Activated CD4-positive, alpha-beta T cell treated with anti-CD3 and anti-CD28 coated beads, Interleukin-2, amount 50 U/mL, for 48 hours (primary cell): ENCODE data around the gene CLIC3.
"Not testable (repeated sequence)": the region's sequence is repeated elsewhere in the genome, so short reads cannot be mapped to it uniquely, and the experiment has no call there.

Experiments
- DNase-seq, 2 experiments: peaks; one replicate each; pipeline ENCODE4 v3.0.0-alpha.2; 2020

Gene CLIC3

GRCh38 chr9:136996361-136997292, at the start of gene CLIC3:
Gene CLIC3 (minus strand): TSS chr9:136996568. CDS start chr9:136996543, 25 bp downstream.
- DNase-seq = peak; percentile 27 to 39

- DNase-seq = peak in 1 of 2 experiments; percentile 52
These were observed 49.1 kb upstream of the CLIC3 start for GRCh38 chr9:137045294-137046087.

- DNase-seq = no peak
These were observed 48.3 kb upstream of the CLIC3 start for GRCh38 chr9:137044502-137045177.

GRCh38 chr9:137044037-137044436, 47.7 kb upstream of the CLIC3 start:
- DNase-seq = no peak

GRCh38 chr9:137042751-137043727, 46.7 kb upstream of the CLIC3 start:
- DNase-seq = no peak

GRCh38 chr9:137041124-137041523, 44.8 kb upstream of the CLIC3 start:
- DNase-seq = no peak

GRCh38 chr9:137040568-137040967, 44.2 kb upstream of the CLIC3 start:
- DNase-seq = no peak

- DNase-seq = no peak
These were observed 43.4 kb upstream of the CLIC3 start for GRCh38 chr9:137039611-137040366.

GRCh38 chr9:137038916-137039315, 42.5 kb upstream of the CLIC3 start:
- no peak for DNase-seq

- no peak for DNase-seq
These were observed 41.1 kb upstream of the CLIC3 start for GRCh38 chr9:137037483-137037882.

- no peak for DNase-seq
These were observed 40.7 kb upstream of the CLIC3 start for GRCh38 chr9:137037035-137037434.

GRCh38 chr9:137035937-137036336, 39.6 kb upstream of the CLIC3 start:
- DNase-seq = no peak

GRCh38 chr9:137035507-137035834, 39.1 kb upstream of the CLIC3 start:
- DNase-seq = no peak

- DNase-seq = peak; percentile 91 to 92
These were observed 38.5 kb upstream of the CLIC3 start for GRCh38 chr9:137034709-137035506.

GRCh38 chr9:137034039-137034708, 37.8 kb upstream of the CLIC3 start:
- DNase-seq = no peak

- DNase-seq = not testable (repeated sequence)
These were observed 37.1 kb upstream of the CLIC3 start for GRCh38 chr9:137033481-137033880.

- DNase-seq = no peak
These were observed 36.5 kb upstream of the CLIC3 start for GRCh38 chr9:137032858-137033257.

GRCh38 chr9:137031904-137032640, 35.7 kb upstream of the CLIC3 start, which contains the start of gene FUT7:
Gene FUT7 (minus strand): TSS chr9:137032088. CDS start chr9:137031991, 97 bp downstream.
- DNase-seq = peak; percentile 55 to 67
